ENCODE data around the gene PCDHGA7. TPM values are rescaled to one million over a fixed set of nuclear protein-coding genes. Genes with fewer than 3 reads are reported as not detected.
"Not testable (repeated sequence)": the region's sequence is repeated elsewhere in the genome, so short reads cannot be mapped to it uniquely, and the experiment has no call there.

Gene PCDHGA7
- total RNA-seq = 0.64 and 1.5 TPM in 2 replicates

GRCh38 chr5:141382469-141383294, at the start of gene PCDHGA7:
Gene PCDHGA7, plus strand, starts transcription at chr5:141382742. Its CDS starts 158 bp downstream, at chr5:141382900.
- peak in 1 of 2 donors; percentile 43 for DNase-seq (ENCODE audit: low read depth in 2 of 2)

GRCh38 chr5:141338538-141339306, 43.8 kb upstream of the PCDHGA7 start, which contains the start of gene PCDHGA2:
Gene PCDHGA2, plus strand, starts transcription at chr5:141338760.
- DNase-seq (ENCODE audit: low read depth in 2 of 2) = peak in 1 of 2 donors; percentile 64

GRCh38 chr5:141340781-141341354, 41.7 kb upstream of the PCDHGA7 start:
- not testable (repeated sequence) for DNase-seq (ENCODE audit: low read depth in 2 of 2)

GRCh38 chr5:141342773-141343172, 39.8 kb upstream of the PCDHGA7 start:
- no peak for DNase-seq (ENCODE audit: low read depth in 2 of 2)

- DNase-seq (ENCODE audit: low read depth in 2 of 2) = peak in 1 of 2 donors; percentile 58
Observed at GRCh38 chr5:141343242-141343952, 39.1 kb upstream of the PCDHGA7 start, which contains the start of gene PCDHGA3. Gene PCDHGA3, plus strand, starts transcription at chr5:141343829. Its CDS starts 205 bp downstream, at chr5:141344034.

GRCh38 chr5:141343953-141344463, 38.5 kb upstream of the PCDHGA7 start:
- no peak for DNase-seq (ENCODE audit: low read depth in 2 of 2)

GRCh38 chr5:141345327-141345726, 37.2 kb upstream of the PCDHGA7 start:
- no peak for DNase-seq (ENCODE audit: low read depth in 2 of 2)

- DNase-seq (ENCODE audit: low read depth in 2 of 2) = not testable (repeated sequence)
Observed at GRCh38 chr5:141346017-141346416, 36.5 kb upstream of the PCDHGA7 start.

GRCh38 chr5:141349917-141350619, 32.5 kb upstream of the PCDHGA7 start, which contains the start of gene PCDHGB1:
Gene PCDHGB1, plus strand, starts transcription at chr5:141350099. Its CDS starts 162 bp downstream, at chr5:141350261.
- DNase-seq (ENCODE audit: low read depth in 2 of 2) = peak in 1 of 2 donors; percentile 42

- no peak for DNase-seq (ENCODE audit: low read depth in 2 of 2)
Observed at GRCh38 chr5:141351591-141351990, 31.0 kb upstream of the PCDHGA7 start.

GRCh38 chr5:141354900-141355469, 27.6 kb upstream of the PCDHGA7 start, which contains the start of gene PCDHGA4:
Gene PCDHGA4, plus strand, starts transcription at chr5:141355021. Its CDS starts 87 bp downstream, at chr5:141355108.
- DNase-seq (ENCODE audit: low read depth in 2 of 2) = peak in 1 of 2 donors; percentile 25

- no peak for DNase-seq (ENCODE audit: low read depth in 2 of 2)
Observed at GRCh38 chr5:141355641-141356040, 26.9 kb upstream of the PCDHGA7 start.

- no peak for DNase-seq (ENCODE audit: low read depth in 2 of 2)
Observed at GRCh38 chr5:141356133-141356532, 26.4 kb upstream of the PCDHGA7 start.

GRCh38 chr5:141356950-141357349, 25.6 kb upstream of the PCDHGA7 start:
- no peak for DNase-seq (ENCODE audit: low read depth in 2 of 2)

- peak in 1 of 2 donors; percentile 53 for DNase-seq (ENCODE audit: low read depth in 2 of 2)
Observed at GRCh38 chr5:141359790-141360426, 22.6 kb upstream of the PCDHGA7 start, which contains the start of gene PCDHGB2. Gene PCDHGB2, plus strand, starts transcription at chr5:141359994. Its CDS starts 142 bp downstream, at chr5:141360136.

- DNase-seq (ENCODE audit: low read depth in 2 of 2) = no peak
Observed at GRCh38 chr5:141360685-141361084, 21.9 kb upstream of the PCDHGA7 start.

- DNase-seq (ENCODE audit: low read depth in 2 of 2) = no peak
Observed at GRCh38 chr5:141362719-141363118, 19.8 kb upstream of the PCDHGA7 start.

- DNase-seq (ENCODE audit: low read depth in 2 of 2) = no peak
Observed at GRCh38 chr5:141363952-141364660, 18.4 kb upstream of the PCDHGA7 start, which contains the start of gene PCDHGA5. Gene PCDHGA5, plus strand, starts transcription at chr5:141364162. Its CDS starts 169 bp downstream, at chr5:141364331.
